NCI-H1417 treated with DMSO at 0.1 percent for 48 hours (cell line): Measurements from ENCODE around the gene PBX2.
A peak's percentile ranks its signal among the peaks of the same experiment; 100 is the strongest.
"Not testable (repeated sequence)": the region's sequence is repeated elsewhere in the genome, so short reads cannot be mapped to it uniquely, and the experiment has no call there.

ENCODE experiments used
- DNase-seq: peaks from one replicate; lab custom pipeline; 2025; lab: John Stamatoyannopoulos, UW

PBX2 gene

GRCh38 chr6:32187725-32188380 lies 2.1 kb downstream of the PBX2 start:
- DNase-seq, result not testable (repeated sequence)

- DNase-seq, result no peak
These were observed 2.8 kb downstream of the PBX2 start for GRCh38 chr6:32187009-32187709.

GRCh38 chr6:32186151-32186840 lies 3.7 kb downstream of the PBX2 start:
- not testable (repeated sequence) for DNase-seq

GRCh38 chr6:32185681-32186131 lies 4.3 kb downstream of the PBX2 start:
- not testable (repeated sequence) for DNase-seq

- no peak for DNase-seq
These were observed 5.8 kb downstream of the PBX2 start, which contains the start of gene AGER for GRCh38 chr6:32184084-32184640. TSS of gene AGER (minus strand) at chr6:32184253. CDS start at chr6:32184222, 31 bp downstream.

- DNase-seq, result no peak
These were observed 6.4 kb downstream of the PBX2 start for GRCh38 chr6:32183483-32184083.

- DNase-seq, result no peak
These were observed 7.0 kb downstream of the PBX2 start for GRCh38 chr6:32183030-32183429.

GRCh38 chr6:32182555-32182981 lies 7.4 kb downstream of the PBX2 start:
- no peak for DNase-seq

GRCh38 chr6:32181915-32182529 lies 8.0 kb downstream of the PBX2 start:
- DNase-seq, result no peak

- no peak for DNase-seq
These were observed 8.8 kb downstream of the PBX2 start for GRCh38 chr6:32181148-32181702.

- DNase-seq, result no peak
These were observed 10.1 kb downstream of the PBX2 start for GRCh38 chr6:32179766-32180405.

- DNase-seq, result no peak
These were observed 11.2 kb downstream of the PBX2 start for GRCh38 chr6:32178547-32179440.

- peak; percentile 97 for DNase-seq
These were observed 12.0 kb downstream of the PBX2 start, which contains the start of gene RNF5 for GRCh38 chr6:32177788-32178546. TSS of gene RNF5 (plus strand) at chr6:32178405. CDS start at chr6:32178512, 107 bp downstream.

GRCh38 chr6:32177183-32177787 lies 12.7 kb downstream of the PBX2 start:
- no peak for DNase-seq

- no peak for DNase-seq
These were observed 13.4 kb downstream of the PBX2 start for GRCh38 chr6:32176476-32177182.

- DNase-seq, result peak; percentile 71
These were observed 14.1 kb downstream of the PBX2 start, which contains the start of gene AGPAT1 for GRCh38 chr6:32175711-32176475. TSS of gene AGPAT1 (minus strand) at chr6:32176084. CDS start at chr6:32171496, 4,588 bp downstream.

- no peak for DNase-seq
These were observed 14.7 kb downstream of the PBX2 start for GRCh38 chr6:32175322-32175710.
